Type B pancreatic cell (in vitro differentiated cells): ENCODE data around the gene CDC42BPB. TPM values are rescaled to one million over a fixed set of nuclear protein-coding genes. Genes with fewer than 3 reads are reported as not detected.

Source experiments
- DNase-seq: peaks from one replicate; pipeline ENCODE4 v3.0.0; 2021; ENCODE audit warnings: mixed read lengths; ENCODE audit not compliant: unreplicated experiment; ENCODE audit errors: extremely low spot score
- H3K27ac Mint-ChIP-seq: 2 replicates; pipeline ENCODE4 v1.8.0; 2021; ENCODE audit warnings: mild to moderate bottlenecking, mixed read lengths
- H3K27me3 Mint-ChIP-seq: 2 replicates; pipeline ENCODE4 v1.8.0; 2021; ENCODE audit warnings: mixed read lengths
- H3K36me3 Mint-ChIP-seq: 2 replicates; pipeline ENCODE4 v1.8.0; 2021; ENCODE audit warnings: mixed read lengths
- H3K4me1 Mint-ChIP-seq: one replicate; pipeline ENCODE4 v1.8.0; 2021; ENCODE audit warnings: mixed read lengths; ENCODE audit not compliant: unreplicated experiment
- H3K4me3 Mint-ChIP-seq: 2 replicates; pipeline ENCODE4 v1.8.0; 2021; ENCODE audit warnings: mild to moderate bottlenecking, mixed read lengths
- H3K9me3 Mint-ChIP-seq: 2 replicates; pipeline ENCODE4 v1.8.0; 2021; ENCODE audit warnings: mixed read lengths
- total RNA-seq: library from RNA; stranded (reverse); gene quantifications from 2 replicates; pipeline ENCODE4 v1.2.1, GENCODE V29; 2021; ENCODE audit warnings: low replicate concordance
- TF ChIP-seq, protein P1 (sequence below): fragments of 200-600 bp; sonication (generic); conservative IDR thresholded peaks from 2 replicates; pipeline ENCODE4 v1.5.0; 2021; ENCODE audit warnings: antibody characterized with exemption, mild to moderate bottlenecking

Gene CDC42BPB
- total RNA-seq, 1 donor from 2014 or later: 88.6 TPM

DNA sequence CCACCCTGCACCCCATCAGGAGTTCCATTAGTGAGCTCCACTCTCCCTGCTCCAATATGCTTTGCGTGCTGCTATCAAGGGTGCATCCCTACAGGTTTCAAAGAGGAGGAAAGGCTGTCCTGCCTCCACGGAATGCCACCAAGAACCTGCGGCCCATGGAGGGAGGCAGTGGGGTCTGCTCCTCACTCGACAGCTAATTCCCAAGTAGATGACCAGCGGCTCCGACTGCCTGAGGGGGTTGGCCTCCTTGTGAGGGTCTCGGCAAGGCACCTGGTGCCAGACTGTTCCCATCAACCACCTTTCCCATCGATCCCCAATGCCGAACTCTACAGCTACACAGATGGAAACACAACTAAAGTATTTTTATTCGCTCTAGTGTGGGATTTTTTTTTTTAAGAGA is 98.9 kb downstream of the CDC42BPB start:
- peaks cover 17% of the 10 kb centered on the region for H3K36me3 Mint-ChIP-seq
- TF ChIP-seq, protein P1, sequence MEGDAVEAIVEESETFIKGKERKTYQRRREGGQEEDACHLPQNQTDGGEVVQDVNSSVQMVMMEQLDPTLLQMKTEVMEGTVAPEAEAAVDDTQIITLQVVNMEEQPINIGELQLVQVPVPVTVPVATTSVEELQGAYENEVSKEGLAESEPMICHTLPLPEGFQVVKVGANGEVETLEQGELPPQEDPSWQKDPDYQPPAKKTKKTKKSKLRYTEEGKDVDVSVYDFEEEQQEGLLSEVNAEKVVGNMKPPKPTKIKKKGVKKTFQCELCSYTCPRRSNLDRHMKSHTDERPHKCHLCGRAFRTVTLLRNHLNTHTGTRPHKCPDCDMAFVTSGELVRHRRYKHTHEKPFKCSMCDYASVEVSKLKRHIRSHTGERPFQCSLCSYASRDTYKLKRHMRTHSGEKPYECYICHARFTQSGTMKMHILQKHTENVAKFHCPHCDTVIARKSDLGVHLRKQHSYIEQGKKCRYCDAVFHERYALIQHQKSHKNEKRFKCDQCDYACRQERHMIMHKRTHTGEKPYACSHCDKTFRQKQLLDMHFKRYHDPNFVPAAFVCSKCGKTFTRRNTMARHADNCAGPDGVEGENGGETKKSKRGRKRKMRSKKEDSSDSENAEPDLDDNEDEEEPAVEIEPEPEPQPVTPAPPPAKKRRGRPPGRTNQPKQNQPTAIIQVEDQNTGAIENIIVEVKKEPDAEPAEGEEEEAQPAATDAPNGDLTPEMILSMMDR: no peak
- no peaks in the 10 kb centered on the region for H3K9me3 Mint-ChIP-seq

DNA sequence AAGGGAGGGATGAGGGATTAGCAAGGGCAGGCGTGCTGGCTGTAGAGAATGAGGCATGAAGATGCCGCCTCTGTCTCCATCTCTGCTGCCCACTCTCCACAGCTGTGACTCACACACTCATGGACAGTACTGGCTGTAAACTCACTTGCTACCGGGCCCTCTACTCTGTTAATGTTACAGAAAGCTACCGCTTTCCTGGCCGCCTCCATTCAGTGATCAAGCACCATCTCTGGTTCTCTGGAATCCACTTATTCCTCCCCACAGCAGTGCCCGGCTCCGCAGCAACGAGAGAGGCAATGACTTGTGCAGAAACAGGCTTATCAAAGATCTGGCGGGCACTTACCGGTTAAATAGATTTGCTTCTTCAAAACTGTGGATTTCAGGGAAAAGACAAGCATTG is 100.1 kb downstream of the CDC42BPB start:
- Mint-ChIP-seq H3K27ac (no peak overlapping the region), H3K4me1 (no peaks in the 10 kb centered on the region), H3K4me3 (no peak overlapping the region), H3K27me3 (no peaks in the 10 kb centered on the region), H3K9me3 (no peaks in the 10 kb centered on the region), H3K36me3 (peaks cover 18% of the 10 kb centered on the region)
- TF ChIP-seq, protein P1: no peak
- DNase-seq: no peak

More for the DNA sequence above, 98.9 kb downstream of the CDC42BPB start:
- no peak for DNase-seq
- H3K4me3 Mint-ChIP-seq: no peak overlapping the region
- H3K27me3 Mint-ChIP-seq: no peaks in the 10 kb centered on the region
- H3K27ac Mint-ChIP-seq: no peak overlapping the region
- no peaks in the 10 kb centered on the region for H3K4me1 Mint-ChIP-seq

DNA sequence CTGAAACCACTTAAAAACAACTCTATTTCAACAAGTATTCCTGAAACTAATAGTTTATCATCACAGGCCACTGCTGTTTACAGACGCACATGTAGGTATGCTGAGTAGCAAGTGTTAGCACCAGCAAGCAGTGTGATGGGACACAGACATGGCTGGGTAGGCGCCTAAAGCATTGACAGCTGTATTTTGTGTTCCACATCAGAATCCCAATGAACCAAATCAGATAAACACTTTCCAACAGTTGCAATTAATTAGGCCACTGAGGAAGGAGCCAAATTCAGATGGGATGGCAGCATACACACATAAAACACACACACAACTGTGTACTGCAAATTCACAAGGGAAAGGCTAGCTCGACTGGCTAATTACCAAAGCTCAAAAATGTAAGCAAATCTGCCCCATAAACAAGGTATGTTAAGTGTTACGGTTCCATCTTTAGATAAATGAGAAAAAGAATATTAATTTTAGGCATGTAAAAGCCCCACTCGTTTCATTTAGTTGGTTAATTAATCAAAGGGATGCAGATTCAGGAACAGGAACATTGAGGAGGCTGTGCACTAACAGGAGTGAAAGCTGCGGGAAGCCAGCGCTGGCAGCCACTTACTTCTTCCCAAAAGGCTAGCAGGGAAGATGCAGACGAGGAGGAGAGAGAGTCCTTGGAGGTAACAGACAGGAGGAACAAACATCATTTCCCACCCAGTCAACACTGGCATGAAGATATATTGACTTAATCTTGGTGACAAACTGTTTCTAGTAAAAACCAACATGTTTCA is 101.5 kb downstream of the CDC42BPB start:
- no peak for DNase-seq
- H3K4me3 Mint-ChIP-seq: no peak overlapping the region
- H3K9me3 Mint-ChIP-seq: no peaks in the 10 kb centered on the region
- no peak overlapping the region for H3K27ac Mint-ChIP-seq
- no peaks in the 10 kb centered on the region for H3K4me1 Mint-ChIP-seq
- no peaks in the 10 kb centered on the region for H3K27me3 Mint-ChIP-seq
- TF ChIP-seq, protein P1: no peak
- H3K36me3 Mint-ChIP-seq: peaks cover 18% of the 10 kb centered on the region

DNA sequence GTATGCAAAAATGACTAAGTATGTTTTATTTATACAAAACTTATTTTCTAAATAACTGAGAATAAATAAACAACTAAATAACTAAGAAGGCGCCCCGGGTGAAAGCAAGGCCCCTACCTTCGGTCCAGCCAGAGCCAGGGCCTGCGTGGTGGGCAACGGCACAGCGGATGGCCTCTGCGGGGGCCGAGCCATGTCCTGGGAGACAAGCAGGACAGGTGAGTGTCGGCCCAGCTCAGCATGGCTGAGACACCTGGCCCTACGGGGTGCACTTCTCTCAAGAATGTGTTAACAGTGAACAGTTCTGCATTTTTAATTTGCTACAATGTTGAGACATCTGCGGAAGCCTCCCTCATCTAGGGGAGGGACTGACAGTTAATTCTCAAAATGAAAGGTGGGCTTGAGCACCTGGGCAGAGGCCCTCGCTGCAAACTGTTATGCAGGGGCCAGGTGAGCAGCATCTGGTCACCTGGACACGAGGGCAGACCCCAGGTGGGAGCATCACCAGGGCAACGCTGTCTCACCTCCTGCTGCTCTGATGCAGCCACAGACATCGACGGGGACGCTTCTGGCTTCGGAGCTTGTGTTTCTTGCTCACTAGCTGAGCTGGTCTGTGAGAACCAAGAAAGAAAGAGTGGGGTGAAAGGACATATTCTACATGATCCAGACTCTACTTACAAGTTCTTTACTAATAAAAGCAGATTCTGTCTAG is 103.1 kb downstream of the CDC42BPB start:
- Mint-ChIP-seq H3K36me3 (peaks cover 17% of the 10 kb centered on the region), H3K27me3 (no peaks in the 10 kb centered on the region), H3K9me3 (no peaks in the 10 kb centered on the region), H3K4me3 (no peak overlapping the region), H3K4me1 (no peaks in the 10 kb centered on the region), H3K27ac (no peak overlapping the region)
- DNase-seq: no peak
- TF ChIP-seq, protein P1: no peak

DNA sequence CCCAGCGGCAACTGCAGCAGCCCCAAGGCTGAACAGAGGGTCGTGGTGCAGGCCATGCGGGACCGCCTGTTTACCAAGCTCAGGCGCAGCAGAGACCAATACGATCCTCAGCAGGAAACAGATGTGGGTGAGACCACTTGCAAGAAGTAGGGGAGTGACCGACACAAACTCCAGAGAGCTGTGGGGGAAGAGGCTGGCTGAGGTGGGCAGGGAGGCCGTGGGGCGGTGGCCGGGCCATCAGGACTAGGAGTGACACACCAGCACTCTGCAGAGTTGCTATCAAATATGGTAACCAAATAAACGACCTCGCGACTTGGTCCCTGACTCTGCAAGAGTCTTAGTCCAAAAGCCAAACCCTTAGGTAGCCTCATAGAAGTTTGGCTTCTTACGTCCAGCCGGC is 104.2 kb downstream of the CDC42BPB start:
- Mint-ChIP-seq H3K27ac (no peak overlapping the region), H3K36me3 (peaks cover 13% of the 10 kb centered on the region), H3K4me1 (no peaks in the 10 kb centered on the region), H3K27me3 (no peaks in the 10 kb centered on the region), H3K4me3 (no peak overlapping the region), H3K9me3 (no peaks in the 10 kb centered on the region)
- TF ChIP-seq, protein P1: no peak
- DNase-seq: no peak
